ENCODE data around the gene GNG10.

- TF ChIP-seq, protein P1, sequence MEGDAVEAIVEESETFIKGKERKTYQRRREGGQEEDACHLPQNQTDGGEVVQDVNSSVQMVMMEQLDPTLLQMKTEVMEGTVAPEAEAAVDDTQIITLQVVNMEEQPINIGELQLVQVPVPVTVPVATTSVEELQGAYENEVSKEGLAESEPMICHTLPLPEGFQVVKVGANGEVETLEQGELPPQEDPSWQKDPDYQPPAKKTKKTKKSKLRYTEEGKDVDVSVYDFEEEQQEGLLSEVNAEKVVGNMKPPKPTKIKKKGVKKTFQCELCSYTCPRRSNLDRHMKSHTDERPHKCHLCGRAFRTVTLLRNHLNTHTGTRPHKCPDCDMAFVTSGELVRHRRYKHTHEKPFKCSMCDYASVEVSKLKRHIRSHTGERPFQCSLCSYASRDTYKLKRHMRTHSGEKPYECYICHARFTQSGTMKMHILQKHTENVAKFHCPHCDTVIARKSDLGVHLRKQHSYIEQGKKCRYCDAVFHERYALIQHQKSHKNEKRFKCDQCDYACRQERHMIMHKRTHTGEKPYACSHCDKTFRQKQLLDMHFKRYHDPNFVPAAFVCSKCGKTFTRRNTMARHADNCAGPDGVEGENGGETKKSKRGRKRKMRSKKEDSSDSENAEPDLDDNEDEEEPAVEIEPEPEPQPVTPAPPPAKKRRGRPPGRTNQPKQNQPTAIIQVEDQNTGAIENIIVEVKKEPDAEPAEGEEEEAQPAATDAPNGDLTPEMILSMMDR (conservative IDR thresholded peaks at IDR 0.05; ENCODE audit: low read length): no peak
- no peak for TF ChIP-seq EZH2phosphoT487 (IDR thresholded peaks at IDR 0.05; ENCODE audit: borderline replicate concordance, low read depth, low read length)
These were observed 4.4 kb upstream of the GNG10 start for GRCh38 chr9:111657051-111657450.
